ENCODE results near the gene RYR1.

DNA sequence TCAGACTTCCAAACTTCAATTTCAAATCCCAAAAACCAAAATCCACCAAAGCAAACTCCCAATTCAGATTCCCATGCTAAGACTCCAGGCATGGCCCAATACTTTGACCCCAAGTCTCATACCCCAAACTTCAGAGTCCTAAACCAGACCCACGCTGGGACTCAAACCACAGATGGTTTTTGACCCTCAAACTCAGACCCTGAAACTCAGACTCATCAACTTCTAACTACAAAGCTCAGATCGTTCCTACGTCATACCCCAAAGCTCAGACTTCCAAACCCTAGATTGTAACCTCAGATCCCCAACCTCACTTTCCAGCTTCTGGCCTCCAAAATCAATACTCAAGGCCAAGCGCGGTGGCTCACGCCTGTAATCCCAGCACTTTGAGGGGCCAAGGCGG, 11.9 kb downstream of the RYR1 start:
- no peak for TF ChIP-seq EZH2 (IDR thresholded peaks at IDR 0.05; ENCODE audit: borderline replicate concordance, insufficient read depth, low read depth, low read length, poor library complexity, severe bottlenecking)
- TF ChIP-seq, protein P1, sequence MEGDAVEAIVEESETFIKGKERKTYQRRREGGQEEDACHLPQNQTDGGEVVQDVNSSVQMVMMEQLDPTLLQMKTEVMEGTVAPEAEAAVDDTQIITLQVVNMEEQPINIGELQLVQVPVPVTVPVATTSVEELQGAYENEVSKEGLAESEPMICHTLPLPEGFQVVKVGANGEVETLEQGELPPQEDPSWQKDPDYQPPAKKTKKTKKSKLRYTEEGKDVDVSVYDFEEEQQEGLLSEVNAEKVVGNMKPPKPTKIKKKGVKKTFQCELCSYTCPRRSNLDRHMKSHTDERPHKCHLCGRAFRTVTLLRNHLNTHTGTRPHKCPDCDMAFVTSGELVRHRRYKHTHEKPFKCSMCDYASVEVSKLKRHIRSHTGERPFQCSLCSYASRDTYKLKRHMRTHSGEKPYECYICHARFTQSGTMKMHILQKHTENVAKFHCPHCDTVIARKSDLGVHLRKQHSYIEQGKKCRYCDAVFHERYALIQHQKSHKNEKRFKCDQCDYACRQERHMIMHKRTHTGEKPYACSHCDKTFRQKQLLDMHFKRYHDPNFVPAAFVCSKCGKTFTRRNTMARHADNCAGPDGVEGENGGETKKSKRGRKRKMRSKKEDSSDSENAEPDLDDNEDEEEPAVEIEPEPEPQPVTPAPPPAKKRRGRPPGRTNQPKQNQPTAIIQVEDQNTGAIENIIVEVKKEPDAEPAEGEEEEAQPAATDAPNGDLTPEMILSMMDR (IDR thresholded peaks at IDR 0.05): no peak

Measured in B cell (primary cell).